ENCODE measurements around the gene VWA5B1.

The VWA5B1 gene

GRCh38 chr1:20350421-20350820 is 59.7 kb downstream of the VWA5B1 start:
- DNase-seq (ENCODE audit: low spot score), result no peak

- DNase-seq (ENCODE audit: low spot score), result no peak
These were observed 61.4 kb downstream of the VWA5B1 start for GRCh38 chr1:20351911-20352701.

- no peak for DNase-seq (ENCODE audit: low spot score)
These were observed 63.2 kb downstream of the VWA5B1 start for GRCh38 chr1:20353836-20354235.

DNA sequence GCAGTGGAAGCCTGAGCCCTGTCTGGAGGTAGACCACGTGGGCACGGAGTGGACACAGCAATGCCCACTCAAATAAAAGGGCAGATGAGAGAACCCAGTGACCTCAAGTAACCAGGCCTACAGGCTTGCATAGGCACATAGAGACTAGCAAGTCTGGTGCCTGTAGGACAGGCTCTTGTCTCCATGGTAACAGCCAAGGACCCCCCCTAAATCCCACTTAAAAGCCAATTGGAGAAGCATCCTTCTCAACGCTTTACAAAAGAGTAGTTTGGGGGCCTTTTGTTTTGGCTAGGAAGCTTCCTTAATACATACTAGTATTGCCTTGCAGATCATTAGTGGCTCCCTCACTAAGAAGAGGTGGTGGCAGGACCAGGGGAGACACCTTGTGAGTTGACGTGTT is 63.9 kb downstream of the VWA5B1 start:
- DNase-seq (ENCODE audit: low spot score), result no peak

DNA sequence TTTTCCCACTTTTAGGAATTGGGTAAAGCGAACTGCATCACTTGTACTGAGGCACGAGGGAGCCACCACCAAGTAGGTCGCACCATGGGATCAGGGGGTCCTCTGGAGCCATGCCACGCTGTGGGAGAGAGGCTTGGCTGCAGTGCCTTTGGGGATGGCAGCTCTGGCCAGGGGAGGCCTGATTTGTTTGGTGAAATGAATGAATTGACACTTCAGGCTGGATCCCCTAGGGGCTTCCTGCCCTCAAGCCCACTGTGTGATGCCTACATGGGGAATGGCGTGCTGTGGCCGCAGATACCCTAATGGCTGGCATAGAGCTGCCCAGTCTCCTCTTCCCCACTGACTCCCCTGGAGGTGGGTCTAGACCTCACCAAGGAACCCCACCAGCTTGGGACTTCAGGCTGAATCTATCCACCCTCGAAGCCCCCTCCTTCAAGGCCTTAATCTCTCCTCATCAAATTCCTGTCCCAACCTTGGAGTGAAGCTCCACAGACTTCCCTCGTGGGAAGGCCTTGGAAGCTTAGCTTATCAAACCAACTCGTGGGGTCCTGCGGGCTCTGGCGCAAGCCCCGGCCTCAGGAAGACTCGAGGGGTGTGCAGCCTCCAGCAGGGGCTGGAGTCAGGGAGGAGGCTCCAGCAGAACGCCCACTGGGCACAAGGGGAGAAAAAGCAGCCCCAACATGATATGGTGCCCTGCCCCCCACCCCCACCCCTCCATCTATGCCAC is 64.6 kb downstream of the VWA5B1 start:
- DNase-seq (ENCODE audit: low spot score), result no peak

DNA sequence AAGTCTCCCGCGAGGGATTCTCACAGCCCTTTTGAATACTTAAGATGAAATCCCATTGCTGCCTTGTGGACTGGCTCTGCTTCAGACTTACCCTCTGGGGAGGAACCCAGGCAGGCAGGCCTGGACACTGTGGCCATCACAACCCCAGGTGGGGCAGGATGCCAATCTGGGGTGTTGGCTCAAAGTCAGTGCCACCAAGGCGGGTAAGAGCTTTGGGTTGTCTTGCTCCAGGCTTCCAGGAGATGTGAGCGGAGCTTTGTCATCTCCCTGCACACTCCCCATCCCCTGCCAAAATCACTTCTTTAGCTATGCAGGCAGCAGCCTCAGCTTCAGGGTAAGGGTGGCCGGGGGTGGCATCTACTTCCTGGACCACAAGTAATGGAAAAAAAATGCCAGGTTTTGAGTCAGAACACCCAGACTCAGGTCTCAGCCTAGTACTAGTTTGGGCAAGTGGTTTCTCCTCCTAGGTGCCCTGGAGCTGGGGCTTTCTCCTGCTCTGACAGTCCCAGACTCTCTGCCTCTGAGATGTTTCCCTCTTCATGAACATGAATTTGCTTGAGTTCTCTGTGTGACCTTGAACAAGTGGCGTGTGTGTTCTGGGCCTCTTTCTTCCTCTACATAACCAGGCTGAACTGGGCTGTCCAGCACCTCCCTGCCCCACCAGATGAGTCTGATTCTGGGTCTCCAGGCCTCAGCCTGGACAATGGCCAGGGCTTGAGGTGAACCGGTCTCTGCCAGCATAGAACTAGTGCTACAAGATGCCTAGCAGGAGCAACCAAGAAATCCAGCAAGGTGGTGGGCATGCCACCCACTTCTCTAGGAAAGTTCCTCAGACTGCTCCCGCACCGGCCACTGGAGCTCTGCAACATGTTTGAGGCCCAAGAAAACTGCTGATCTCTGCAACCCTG is 65.4 kb downstream of the VWA5B1 start:
- DNase-seq (ENCODE audit: low spot score), result no peak

GRCh38 chr1:20356850-20357459 is 66.3 kb downstream of the VWA5B1 start:
- DNase-seq (ENCODE audit: low spot score), result no peak

- DNase-seq (ENCODE audit: low spot score), result no peak
These were observed 67.1 kb downstream of the VWA5B1 start for GRCh38 chr1:20357796-20358195.

DNA sequence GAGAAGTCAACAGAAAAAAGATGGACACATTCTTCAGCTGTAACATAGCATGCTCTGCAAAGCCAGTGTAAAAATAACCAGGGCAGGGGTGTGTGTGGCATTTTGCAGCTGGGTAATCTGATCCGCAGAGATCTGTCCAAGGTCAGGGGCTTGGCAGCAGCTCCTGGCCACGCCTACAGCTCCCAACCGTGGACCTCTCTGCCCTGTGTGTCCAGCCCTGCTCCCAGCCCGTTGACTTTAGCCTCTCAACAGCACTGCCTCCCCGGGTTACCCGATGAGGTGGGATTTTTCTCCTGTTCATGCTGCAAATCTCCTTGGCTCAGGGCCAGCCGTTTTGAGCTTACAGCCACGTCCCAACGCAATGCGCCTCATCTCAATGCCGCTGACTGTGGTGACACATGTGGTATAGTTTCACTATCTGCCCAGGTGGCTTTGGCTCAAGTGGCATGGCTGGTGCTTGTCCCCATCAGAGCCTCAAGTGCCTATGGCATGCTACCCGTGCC is 68.1 kb downstream of the VWA5B1 start:
- DNase-seq (ENCODE audit: low spot score), result no peak

DNA sequence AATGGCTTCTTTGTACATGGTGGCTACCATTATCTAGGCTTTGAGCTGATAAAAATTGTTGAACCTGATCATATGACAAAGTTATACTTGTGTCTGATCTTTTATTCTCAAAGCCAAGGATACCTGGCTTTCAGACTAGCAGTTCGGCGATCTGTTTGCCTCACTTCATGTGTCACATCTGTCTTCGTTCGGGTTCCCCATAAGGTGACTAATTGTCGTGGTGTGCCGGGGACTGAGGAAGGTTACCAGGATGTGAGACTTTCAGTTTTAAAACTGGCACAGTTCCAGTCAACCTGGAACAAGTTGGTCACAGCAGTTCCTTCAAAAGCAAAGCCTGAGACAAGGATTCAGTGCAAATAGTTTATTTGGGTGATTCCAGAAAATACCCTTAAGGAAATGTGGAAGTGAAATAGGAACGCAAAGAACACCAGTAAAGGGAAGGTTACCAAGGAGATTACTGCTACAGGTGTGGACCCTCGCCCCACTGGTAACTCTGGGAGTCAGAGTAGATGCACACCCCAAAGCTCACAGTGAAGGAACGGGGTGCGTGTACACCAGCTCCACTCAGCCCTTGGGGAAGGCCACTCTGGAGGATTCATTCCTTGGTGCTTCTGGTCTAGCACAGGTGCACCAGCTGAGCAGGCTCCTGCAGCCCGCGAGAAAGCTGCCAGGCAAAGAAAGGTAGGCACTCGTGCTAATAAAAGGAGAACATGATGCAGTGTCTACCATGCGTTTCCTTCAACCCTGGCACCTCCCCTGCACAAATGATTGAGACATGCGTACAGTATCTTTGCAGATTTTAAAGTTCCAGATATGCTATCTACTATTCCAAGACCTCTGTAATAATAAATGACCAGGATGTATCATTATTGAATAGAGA is 69.0 kb downstream of the VWA5B1 start:
- no peak for DNase-seq (ENCODE audit: low spot score)

DNA sequence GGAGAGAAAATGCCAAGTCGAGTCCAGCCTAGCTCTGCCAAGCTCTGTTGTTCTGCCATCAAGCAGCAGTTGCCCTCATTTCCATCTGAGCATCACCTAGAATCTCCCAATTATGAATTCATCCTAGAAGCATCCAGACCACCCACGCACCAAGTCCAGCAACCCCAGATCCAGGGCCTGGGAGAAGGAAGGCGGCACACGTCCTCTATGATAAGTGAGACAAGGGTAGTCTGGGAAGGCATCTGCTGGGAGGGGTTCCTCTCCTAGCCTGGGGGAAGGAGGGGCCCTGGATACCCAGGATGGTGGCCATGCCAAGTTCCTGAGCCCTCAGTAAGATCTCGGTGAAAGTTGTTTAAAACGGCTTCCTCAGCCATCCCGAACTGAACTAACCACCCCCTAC is 70.7 kb downstream of the VWA5B1 start:
- no peak for DNase-seq (ENCODE audit: low spot score)

DNA sequence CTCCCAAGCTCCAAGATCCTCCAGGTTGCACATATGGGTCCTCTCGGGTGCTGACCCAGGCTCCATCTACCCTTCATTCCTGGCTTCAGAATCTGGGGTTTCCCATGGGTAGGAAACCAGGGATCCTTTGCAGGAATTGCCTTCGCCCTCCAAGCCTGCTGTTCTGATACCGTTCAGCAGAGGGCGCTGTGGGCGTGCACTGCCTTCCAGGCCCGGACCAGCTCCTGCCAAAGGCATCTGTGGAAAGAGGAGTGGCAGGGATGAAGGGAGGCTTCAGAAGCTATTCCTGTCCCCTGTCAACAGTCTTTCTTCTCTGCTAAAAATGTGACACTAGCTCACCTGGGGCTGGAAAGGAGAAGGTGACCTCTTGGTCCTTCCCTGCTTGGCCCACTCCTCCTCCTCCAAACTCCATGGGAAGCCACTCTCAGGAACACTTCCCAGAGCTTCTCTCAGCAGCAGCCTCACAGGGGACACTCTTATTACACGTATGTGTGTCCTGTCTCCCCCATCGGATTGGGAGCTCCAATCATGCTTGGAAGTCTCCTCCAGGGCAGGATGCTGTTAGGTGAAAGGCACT is 71.2 kb downstream of the VWA5B1 start:
- peak; percentile 46 for DNase-seq (ENCODE audit: low spot score)

DNA sequence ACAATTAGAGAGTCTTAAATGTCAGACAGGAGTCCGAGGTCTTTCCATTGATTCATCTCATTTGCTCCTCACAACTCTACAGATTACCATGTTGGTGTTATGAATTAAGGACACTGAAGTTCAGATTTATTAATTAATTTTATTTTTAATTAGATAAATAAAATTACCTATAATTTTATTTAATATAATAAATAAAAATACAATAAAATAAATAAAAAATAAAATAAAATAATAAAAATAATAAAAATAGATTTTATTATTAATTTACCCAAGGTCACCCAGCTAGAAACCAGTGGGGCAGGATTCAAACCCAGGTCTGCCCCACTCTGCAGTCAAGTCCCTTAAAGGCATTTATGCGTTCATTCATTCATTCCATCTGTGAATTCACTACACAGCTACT is 72.2 kb downstream of the VWA5B1 start:
- DNase-seq (ENCODE audit: low spot score), result no peak

GRCh38 chr1:20365421-20366055 is 74.9 kb downstream of the VWA5B1 start:
- DNase-seq (ENCODE audit: low spot score), result no peak

DNA sequence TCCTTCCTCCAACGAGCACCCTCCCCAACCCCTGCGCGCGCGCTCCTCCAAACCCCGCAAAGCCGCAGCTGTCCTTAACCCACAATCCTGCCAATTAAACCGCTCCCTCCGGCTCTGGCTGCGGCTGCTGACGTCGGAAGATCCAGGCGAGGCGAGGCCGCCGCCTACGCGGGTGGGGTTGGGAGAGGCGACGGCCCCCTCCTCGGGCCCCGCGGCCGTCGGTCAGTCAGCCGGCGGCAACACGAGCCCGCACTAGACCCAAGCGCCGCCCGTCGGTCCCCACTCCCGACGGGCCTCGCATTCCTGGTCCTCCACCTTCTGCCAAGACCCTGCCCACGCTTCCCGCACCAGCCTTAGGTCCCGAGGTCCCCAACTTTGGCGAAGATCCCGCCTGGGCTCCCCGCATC is 75.4 kb downstream of the VWA5B1 start:
- no peak for DNase-seq (ENCODE audit: low spot score)

DNA sequence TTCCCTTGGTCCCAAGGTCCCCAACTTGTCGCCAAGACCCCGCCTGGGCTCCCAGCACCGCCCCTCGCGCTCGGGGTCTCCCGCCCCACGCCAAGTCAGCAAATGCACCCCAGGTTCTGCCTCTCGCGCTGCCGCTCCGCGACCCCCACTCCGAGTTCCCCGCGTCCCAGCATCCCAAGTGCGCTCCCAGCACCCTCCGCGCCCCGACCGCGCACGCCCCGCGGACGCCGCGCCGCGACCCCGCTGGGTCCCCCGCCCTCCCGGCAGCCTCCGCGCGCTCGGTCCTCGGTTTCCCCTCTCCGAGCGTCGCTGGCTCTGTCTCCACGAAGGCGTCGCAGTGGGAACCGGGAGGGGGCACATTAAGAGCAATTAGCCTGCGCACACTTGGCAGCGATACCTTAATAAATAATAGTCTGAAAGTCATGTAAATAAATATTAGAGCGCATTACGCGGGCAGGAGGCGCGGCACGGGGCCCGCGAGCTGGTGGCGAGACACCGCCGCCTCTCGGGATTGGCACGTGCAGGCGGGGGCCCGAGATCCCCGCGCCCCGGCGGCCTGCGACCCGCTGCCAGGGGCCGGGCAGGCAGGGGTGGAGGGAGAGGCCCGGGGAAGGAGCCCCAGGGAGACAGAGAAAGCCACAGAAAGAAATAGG is 75.9 kb downstream of the VWA5B1 start:
- DNase-seq (ENCODE audit: low spot score), result no peak

DNA sequence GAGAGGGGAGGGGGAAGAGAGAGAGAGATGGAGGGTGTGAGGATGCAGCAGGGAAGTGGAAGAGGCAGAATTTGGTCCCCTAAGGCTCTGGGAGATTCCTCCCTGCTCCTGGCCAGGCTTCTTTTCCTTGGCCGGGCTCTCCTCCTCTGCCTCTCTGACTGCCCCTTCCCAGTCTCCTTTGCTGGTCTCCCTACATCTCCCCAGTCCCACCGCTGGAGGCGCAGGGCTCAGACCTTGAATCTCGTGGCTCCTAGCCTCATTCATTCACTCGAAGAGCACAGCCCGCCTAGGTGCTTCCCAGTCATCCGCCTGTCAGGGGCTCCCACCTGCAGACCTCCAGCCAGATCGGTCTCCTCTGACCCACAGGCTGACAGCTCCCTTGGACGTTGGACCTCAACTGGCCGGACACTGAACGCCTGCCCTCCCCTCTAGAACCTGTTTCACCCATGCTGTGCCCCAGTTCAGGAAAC is 76.5 kb downstream of the VWA5B1 start:
- DNase-seq (ENCODE audit: low spot score), result peak; percentile 31

- DNase-seq (ENCODE audit: low spot score), result no peak
These were observed 77.0 kb downstream of the VWA5B1 start for GRCh38 chr1:20367626-20368025.

GRCh38 chr1:20368866-20369470 is 78.3 kb downstream of the VWA5B1 start:
- no peak for DNase-seq (ENCODE audit: low spot score)
